AG09319 (cell line): ENCODE data around the gene PDK2.

Source experiments
- DNase-seq: peaks from one replicate; pipeline ENCODE4 v3.0.0-alpha.2; 2010; ENCODE audit warnings: low read depth; ENCODE audit errors: extremely low read depth
- TF ChIP-seq, protein P1 (sequence below): IDR thresholded peaks from 2 replicates; pipeline ENCODE4 v1.5.1; 2011; ENCODE audit warnings: low read depth, mild to moderate bottlenecking, inconsistent platforms, low read length, moderate library complexity

PDK2 gene

DNA sequence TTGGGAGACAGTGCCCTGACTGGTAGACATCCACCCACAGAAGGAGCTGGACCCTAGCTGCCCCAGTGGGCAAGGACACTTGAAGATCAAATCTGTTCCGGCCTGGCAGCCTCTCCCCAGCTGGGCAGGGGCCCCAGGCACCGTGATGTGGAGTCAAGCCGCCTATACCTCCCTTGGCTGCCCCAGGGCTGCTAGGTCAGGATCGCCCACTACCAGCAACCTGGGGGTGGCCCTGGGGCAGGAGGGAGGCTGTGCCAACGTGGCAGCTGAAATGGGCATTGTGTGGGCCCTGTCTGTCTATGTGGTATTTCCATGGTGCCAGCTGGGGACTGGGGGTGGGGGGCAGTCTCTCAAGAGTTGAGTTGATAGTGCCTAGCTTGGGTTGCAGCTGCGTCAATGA, 941 bp downstream of the PDK2 start:
- DNase-seq = no peak
- TF ChIP-seq, protein P1, sequence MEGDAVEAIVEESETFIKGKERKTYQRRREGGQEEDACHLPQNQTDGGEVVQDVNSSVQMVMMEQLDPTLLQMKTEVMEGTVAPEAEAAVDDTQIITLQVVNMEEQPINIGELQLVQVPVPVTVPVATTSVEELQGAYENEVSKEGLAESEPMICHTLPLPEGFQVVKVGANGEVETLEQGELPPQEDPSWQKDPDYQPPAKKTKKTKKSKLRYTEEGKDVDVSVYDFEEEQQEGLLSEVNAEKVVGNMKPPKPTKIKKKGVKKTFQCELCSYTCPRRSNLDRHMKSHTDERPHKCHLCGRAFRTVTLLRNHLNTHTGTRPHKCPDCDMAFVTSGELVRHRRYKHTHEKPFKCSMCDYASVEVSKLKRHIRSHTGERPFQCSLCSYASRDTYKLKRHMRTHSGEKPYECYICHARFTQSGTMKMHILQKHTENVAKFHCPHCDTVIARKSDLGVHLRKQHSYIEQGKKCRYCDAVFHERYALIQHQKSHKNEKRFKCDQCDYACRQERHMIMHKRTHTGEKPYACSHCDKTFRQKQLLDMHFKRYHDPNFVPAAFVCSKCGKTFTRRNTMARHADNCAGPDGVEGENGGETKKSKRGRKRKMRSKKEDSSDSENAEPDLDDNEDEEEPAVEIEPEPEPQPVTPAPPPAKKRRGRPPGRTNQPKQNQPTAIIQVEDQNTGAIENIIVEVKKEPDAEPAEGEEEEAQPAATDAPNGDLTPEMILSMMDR = no peak

DNA sequence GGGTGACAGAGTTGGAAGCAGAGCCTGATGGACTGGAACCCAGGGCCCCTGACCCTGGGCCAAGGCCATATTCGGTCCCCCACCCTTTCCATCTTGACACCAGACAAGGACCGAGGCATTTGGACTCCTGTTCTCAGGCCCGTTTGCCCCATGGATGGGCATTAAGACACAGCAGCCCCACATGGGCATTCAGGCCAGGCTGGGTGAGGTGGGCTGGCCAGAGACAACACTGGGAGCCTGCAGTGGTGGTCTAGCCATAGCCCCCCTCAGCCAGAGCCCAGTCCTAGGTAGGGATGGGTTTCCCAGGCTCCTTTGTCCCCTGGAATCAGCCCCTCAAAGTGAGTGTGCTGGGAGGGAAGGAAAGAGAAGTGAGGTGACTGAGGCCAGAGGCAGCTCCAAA, 1.6 kb downstream of the PDK2 start:
- TF ChIP-seq, protein P1 = no peak
- DNase-seq = no peak

DNA sequence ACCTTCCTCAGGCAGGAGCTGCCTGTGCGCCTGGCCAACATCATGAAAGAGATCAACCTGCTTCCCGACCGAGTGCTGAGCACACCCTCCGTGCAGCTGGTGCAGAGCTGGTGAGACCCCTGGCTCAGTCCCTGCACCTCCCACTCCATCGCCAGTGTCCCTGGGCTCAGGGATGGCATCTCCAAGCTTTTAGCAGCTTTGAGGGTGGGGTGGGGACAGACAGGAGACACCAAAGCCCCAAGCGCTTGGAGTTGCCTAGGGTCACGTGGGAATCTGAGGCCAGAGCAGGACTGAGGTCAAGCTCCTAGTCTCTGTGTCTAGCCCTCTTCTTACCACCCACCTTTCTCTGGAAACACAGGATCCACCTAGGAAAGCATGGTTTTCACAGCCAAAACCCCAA, 2.3 kb downstream of the PDK2 start:
- TF ChIP-seq, protein P1 = no peak
- DNase-seq = no peak

DNA sequence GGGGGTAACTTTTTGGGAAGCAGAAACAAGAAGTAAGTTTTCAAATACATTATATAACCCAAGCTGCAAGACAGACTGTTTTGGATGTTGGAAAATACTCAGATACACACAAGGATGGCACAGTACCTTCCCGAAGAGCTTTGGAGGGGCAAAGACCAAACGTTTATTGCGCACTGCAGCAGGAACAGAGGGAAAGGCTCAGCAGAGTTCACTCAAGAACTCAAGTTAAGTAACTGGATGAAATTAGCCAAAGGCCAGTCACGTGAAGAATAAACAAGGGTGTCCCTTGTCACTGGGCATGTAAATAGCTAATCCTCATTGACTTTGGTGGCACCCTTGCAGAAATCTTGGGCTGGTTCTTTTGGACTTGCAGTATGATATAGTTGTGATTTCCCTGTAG, 2.8 kb downstream of the PDK2 start:
- DNase-seq = no peak
- TF ChIP-seq, protein P1 = no peak

DNA sequence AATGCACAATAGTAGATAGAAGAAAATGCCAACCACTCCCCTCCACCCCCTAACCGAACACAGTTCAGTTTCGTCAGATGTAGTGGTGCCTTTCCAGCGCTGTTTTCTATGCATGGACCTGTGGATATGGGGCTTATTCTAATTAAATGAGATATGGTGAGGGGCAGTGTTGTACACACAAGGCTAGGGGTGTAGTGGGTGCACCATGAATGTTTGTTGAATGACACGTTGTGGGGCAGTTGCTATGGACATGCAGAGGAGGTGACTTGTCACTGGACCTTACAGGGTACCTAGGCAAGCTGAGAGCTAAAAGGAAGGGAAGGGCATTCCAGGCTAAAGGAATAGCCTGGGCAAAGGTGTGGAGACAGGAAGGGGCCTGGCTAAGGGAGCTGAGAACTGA, 3.4 kb downstream of the PDK2 start:
- TF ChIP-seq, protein P1 = no peak
- DNase-seq = no peak

DNA sequence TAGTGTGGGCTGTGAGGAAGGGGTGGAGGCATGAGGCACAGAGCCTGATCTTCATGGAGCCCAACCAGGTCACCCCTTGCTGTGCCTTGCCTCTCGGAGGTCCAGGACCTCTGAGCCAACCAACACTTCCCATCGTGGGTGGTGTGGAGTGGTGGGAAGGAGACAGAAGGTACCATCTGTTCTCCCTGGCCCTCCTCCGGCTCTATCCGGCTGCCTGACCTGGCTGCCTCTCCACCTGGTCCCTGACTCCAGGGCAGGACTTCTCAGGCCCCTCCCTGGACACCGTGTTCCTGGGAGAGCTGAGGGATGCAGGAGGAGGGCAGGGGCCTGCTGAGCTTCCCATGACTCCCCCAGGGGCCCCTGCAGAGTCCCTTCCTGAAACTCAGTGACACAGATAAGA, 3.9 kb downstream of the PDK2 start:
- no peak for DNase-seq
- TF ChIP-seq, protein P1 = no peak

DNA sequence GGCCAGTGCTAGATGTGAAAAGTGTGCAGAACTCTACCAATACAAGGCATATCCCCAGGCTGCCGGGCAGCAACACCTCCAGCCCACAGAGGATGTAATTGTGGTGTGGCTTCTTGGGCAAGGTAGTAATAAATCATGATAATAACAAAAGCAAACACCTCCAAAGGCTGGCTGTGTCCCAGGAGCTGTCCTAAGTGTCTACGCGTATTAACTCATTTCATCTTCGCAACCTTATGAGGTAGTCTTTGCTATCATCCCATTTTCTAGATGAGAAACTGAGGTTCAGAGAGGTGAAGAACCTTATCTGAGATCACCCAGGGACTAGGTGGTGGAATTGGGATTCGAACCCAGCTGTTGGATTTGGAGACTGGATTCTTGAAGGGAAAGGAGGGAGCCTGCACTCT, 5.3 kb downstream of the PDK2 start:
- TF ChIP-seq, protein P1 = no peak

More for the DNA sequence above, 5.3 kb downstream of the PDK2 start:
- no peak for DNase-seq
